ENCODE data around the gene TMEM229B. TPM values are rescaled to one million over a fixed set of nuclear protein-coding genes. Genes with fewer than 3 reads are reported as not detected.

The TMEM229B gene
- total and polyA plus RNA-seq, 2 donors (not counting 1 experiment from before 2014, with no cell fraction given) = 0.68 to 0.99 TPM

- no peaks in the 10 kb centered on the region for H3K9me3 ChIP-seq (ENCODE audit: control insufficient read depth, insufficient read depth, low read depth, low read length)
- TF ChIP-seq EZH2 (IDR thresholded peaks at IDR 0.05; ENCODE audit: low read length, missing control alignments) (no peak), CTCF (conservative IDR thresholded peaks at IDR 0.05 in 1 of 2, IDR thresholded peaks at IDR 0.05 in 1 of 2; ENCODE audit: low read depth in 1 of 2, low read length in 2 of 2) (no peak)
- H3K27ac ChIP-seq (ENCODE audit: insufficient read depth, low read length) = no peak overlapping the region
- peaks cover 12% of the 10 kb centered on the region for H3K27me3 ChIP-seq (ENCODE audit: control insufficient read depth, insufficient read depth, low read length)
- no peak overlapping the region for H3K4me2 ChIP-seq (ENCODE audit: extremely low read depth, insufficient read depth, low read length)
- H3K4me3 ChIP-seq (replicated peaks in 1 of 4; ENCODE audit: control extremely low read depth in 1 of 4, insufficient read depth in 1 of 4, low read depth in 3 of 4, low read length in 4 of 4) = no peak overlapping the region
- H3K36me3 ChIP-seq (ENCODE audit: control insufficient read depth, insufficient read depth, low read length) = no peaks in the 10 kb centered on the region
- no peaks in the 10 kb centered on the region for H3K4me1 ChIP-seq (ENCODE audit: control insufficient read depth, extremely low read depth, insufficient read depth, low read length)
- no peak overlapping the region for H2AFZ ChIP-seq (ENCODE audit: low read length)
- no peak for DNase-seq (ENCODE audit: low read depth in 2 of 2)
- H3K9ac ChIP-seq (ENCODE audit: insufficient read depth, low read length) = no peak overlapping the region
- H3K79me2 ChIP-seq (ENCODE audit: control insufficient read depth, insufficient read depth, low read length) = no peaks in the 10 kb centered on the region
- no peaks in the 10 kb centered on the region for H4K20me1 ChIP-seq (ENCODE audit: control insufficient read depth, extremely low read depth, insufficient read depth, low read length)
Observed at GRCh38 chr14:67459336-67459735, 29.2 kb downstream of the TMEM229B start.

- H3K27me3 ChIP-seq (ENCODE audit: control insufficient read depth, insufficient read depth, low read length) = peaks cover 12% of the 10 kb centered on the region
- peak in 1 of 2 donors; percentile 39 for DNase-seq (ENCODE audit: low read depth in 2 of 2)
- no peak overlapping the region for H3K27ac ChIP-seq (ENCODE audit: insufficient read depth, low read length)
- no peak overlapping the region for H3K4me3 ChIP-seq (replicated peaks in 1 of 4; ENCODE audit: control extremely low read depth in 1 of 4, insufficient read depth in 1 of 4, low read depth in 3 of 4, low read length in 4 of 4)
- TF ChIP-seq EZH2 (IDR thresholded peaks at IDR 0.05; ENCODE audit: low read length, missing control alignments) = no peak
- no peak for TF ChIP-seq CTCF (conservative IDR thresholded peaks at IDR 0.05 in 1 of 2, IDR thresholded peaks at IDR 0.05 in 1 of 2; ENCODE audit: low read depth in 1 of 2, low read length in 2 of 2)
- H3K4me2 ChIP-seq (ENCODE audit: extremely low read depth, insufficient read depth, low read length) = no peak overlapping the region
- H3K36me3 ChIP-seq (ENCODE audit: control insufficient read depth, insufficient read depth, low read length) = no peaks in the 10 kb centered on the region
- no peak overlapping the region for H3K9ac ChIP-seq (ENCODE audit: insufficient read depth, low read length)
- H4K20me1 ChIP-seq (ENCODE audit: control insufficient read depth, extremely low read depth, insufficient read depth, low read length) = no peaks in the 10 kb centered on the region
- no peaks in the 10 kb centered on the region for H3K9me3 ChIP-seq (ENCODE audit: control insufficient read depth, insufficient read depth, low read depth, low read length)
- no peaks in the 10 kb centered on the region for H3K79me2 ChIP-seq (ENCODE audit: control insufficient read depth, insufficient read depth, low read length)
- H2AFZ ChIP-seq (ENCODE audit: low read length) = no peak overlapping the region
- H3K4me1 ChIP-seq (ENCODE audit: control insufficient read depth, extremely low read depth, insufficient read depth, low read length) = no peaks in the 10 kb centered on the region
Observed at GRCh38 chr14:67457782-67458181, 30.7 kb downstream of the TMEM229B start.

GRCh38 chr14:67456732-67457131 is 31.8 kb downstream of the TMEM229B start:
- H3K79me2 ChIP-seq (ENCODE audit: control insufficient read depth, insufficient read depth, low read length) = no peaks in the 10 kb centered on the region
- no peak for TF ChIP-seq EZH2 (IDR thresholded peaks at IDR 0.05; ENCODE audit: low read length, missing control alignments)
- no peak for TF ChIP-seq CTCF (conservative IDR thresholded peaks at IDR 0.05 in 1 of 2, IDR thresholded peaks at IDR 0.05 in 1 of 2; ENCODE audit: low read depth in 1 of 2, low read length in 2 of 2)

More at GRCh38 chr14:67456732-67457131, 31.8 kb downstream of the TMEM229B start:
- Histone ChIP-seq H3K4me2 (ENCODE audit: extremely low read depth, insufficient read depth, low read length) (no peak overlapping the region), H2AFZ (ENCODE audit: low read length) (no peak overlapping the region), H3K9me3 (ENCODE audit: control insufficient read depth, insufficient read depth, low read depth, low read length) (no peaks in the 10 kb centered on the region), H3K27ac (ENCODE audit: insufficient read depth, low read length) (no peak overlapping the region), H3K27me3 (ENCODE audit: control insufficient read depth, insufficient read depth, low read length) (peaks cover 12% of the 10 kb centered on the region), H3K4me1 (ENCODE audit: control insufficient read depth, extremely low read depth, insufficient read depth, low read length) (no peaks in the 10 kb centered on the region), H3K36me3 (ENCODE audit: control insufficient read depth, insufficient read depth, low read length) (no peaks in the 10 kb centered on the region), H3K4me3 (replicated peaks in 1 of 4; ENCODE audit: control extremely low read depth in 1 of 4, insufficient read depth in 1 of 4, low read depth in 3 of 4, low read length in 4 of 4) (no peak overlapping the region), H3K9ac (ENCODE audit: insufficient read depth, low read length) (no peak overlapping the region), H4K20me1 (ENCODE audit: control insufficient read depth, extremely low read depth, insufficient read depth, low read length) (no peaks in the 10 kb centered on the region)
- no peak for DNase-seq (ENCODE audit: low read depth in 2 of 2)

Measured in fibroblast of lung (primary cell).